ENCODE measurements around the gene IFT122. TPM values are rescaled to one million over a fixed set of nuclear protein-coding genes. Genes with fewer than 3 reads are reported as not detected.
"Not testable (repeated sequence)": the region's sequence is repeated elsewhere in the genome, so short reads cannot be mapped to it uniquely, and the experiment has no call there.

IFT122 gene
- total and polyA plus RNA-seq, 3 donors from 2014 or later, result 125 to 218 (median 168) TPM

DNA sequence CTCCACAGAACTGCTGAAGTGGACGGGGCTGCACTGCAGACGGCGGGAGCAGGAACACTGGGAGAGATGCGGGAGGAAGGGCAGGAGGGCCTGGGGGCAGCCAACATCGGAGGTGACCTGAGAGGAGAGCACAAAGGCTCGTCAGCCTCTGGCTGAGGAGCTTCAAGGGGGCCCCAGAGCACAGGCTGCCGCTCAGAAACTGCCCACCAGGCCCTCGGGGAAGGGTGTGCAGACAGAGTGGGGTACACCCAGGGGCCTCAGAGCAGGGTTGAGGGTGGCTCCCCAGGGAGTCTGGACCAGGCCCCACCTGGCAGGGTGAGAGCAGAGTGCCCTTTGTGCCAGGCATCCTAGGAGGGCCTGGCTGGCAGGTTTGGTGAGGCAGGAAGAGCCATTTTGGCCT is 73.7 kb downstream of the IFT122 start:
- H3K27ac ChIP-seq, result no peak overlapping the region
- H3K36me3 ChIP-seq (ENCODE audit: low read depth, missing control alignments), result no peaks in the 10 kb centered on the region
- 90 to 91% methylated on average over 8 of the region's 8 CpGs for WGBS, 2 donors
- H3K27me3 ChIP-seq, result no peaks in the 10 kb centered on the region
- H3K4me1 ChIP-seq, result no peaks in the 10 kb centered on the region
- intact Hi-C loops (cut with DNase I; ENCODE audit: low total_unique reads), result no loop called here
- H3K4me3 ChIP-seq, result no peak overlapping the region
- no peaks in the 10 kb centered on the region for H3K9me3 ChIP-seq
- no peak for DNase-seq
- TF ChIP-seq POLR2A (IDR thresholded peaks at IDR 0.05), result no peak
- TF ChIP-seq, protein P1, sequence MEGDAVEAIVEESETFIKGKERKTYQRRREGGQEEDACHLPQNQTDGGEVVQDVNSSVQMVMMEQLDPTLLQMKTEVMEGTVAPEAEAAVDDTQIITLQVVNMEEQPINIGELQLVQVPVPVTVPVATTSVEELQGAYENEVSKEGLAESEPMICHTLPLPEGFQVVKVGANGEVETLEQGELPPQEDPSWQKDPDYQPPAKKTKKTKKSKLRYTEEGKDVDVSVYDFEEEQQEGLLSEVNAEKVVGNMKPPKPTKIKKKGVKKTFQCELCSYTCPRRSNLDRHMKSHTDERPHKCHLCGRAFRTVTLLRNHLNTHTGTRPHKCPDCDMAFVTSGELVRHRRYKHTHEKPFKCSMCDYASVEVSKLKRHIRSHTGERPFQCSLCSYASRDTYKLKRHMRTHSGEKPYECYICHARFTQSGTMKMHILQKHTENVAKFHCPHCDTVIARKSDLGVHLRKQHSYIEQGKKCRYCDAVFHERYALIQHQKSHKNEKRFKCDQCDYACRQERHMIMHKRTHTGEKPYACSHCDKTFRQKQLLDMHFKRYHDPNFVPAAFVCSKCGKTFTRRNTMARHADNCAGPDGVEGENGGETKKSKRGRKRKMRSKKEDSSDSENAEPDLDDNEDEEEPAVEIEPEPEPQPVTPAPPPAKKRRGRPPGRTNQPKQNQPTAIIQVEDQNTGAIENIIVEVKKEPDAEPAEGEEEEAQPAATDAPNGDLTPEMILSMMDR (IDR thresholded peaks at IDR 0.05), result no peak

DNA sequence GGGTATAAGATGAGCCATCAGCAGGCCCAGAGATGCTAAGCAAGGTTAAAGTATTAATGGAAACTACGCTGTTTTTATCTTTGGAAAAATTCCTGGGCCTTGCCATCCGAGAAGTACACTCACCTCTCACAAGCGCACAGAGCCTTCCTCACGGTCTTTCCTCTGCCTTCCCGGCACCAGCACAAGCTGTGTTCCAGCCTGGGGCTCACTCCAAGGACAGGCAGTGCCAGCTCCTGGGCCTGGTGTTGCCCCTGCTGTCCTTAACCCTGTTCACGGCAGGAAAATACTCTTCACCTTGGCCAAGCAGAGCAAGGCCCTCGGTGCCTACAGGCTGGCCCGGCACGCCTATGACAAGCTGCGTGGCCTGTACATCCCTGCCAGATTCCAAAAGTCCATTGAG is 74.1 kb downstream of the IFT122 start:
- TF ChIP-seq, protein P1 (IDR thresholded peaks at IDR 0.05), result no peak
- no peak for TF ChIP-seq POLR2A (IDR thresholded peaks at IDR 0.05)
- no peaks in the 10 kb centered on the region for H3K27me3 ChIP-seq
- 81 to 95% methylated on average over 4 to 10 of the region's 10 CpGs for WGBS, 2 donors
- no peaks in the 10 kb centered on the region for H3K36me3 ChIP-seq (ENCODE audit: low read depth, missing control alignments)
- H3K27ac ChIP-seq, result no peak overlapping the region
- intact Hi-C loops (cut with DNase I; ENCODE audit: low total_unique reads), result no loop called here
- DNase-seq, result no peak
- H3K4me3 ChIP-seq, result no peak overlapping the region
- no peaks in the 10 kb centered on the region for H3K9me3 ChIP-seq
- H3K4me1 ChIP-seq, result no peaks in the 10 kb centered on the region

DNA sequence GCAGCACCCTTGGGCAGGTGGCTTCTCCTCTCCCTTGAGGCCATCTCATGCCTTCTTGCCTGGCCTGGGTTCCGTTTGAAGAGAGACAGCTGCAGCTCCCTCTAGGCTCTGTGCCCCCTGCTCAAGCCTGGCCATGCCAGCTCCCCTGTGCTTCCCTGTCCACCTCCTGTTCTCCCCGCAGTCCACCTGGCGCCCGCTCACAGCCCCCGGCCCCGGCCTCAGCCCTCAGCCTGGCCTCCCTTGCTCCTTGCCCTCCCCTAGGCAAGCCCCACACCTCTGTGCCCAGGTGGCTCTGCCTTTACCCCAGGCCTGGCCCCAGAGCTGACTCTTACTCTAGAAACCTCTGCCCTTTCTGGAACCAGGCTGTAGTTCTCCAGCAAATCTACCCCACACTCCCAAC is 74.5 kb downstream of the IFT122 start:
- Histone ChIP-seq H3K4me3 (no peak overlapping the region), H3K9me3 (no peaks in the 10 kb centered on the region), H3K27me3 (no peaks in the 10 kb centered on the region), H3K4me1 (no peaks in the 10 kb centered on the region), H3K27ac (no peak overlapping the region), H3K36me3 (ENCODE audit: low read depth, missing control alignments) (no peaks in the 10 kb centered on the region)
- DNase-seq, result no peak
- 94 to 96% methylated on average over 6 of the region's 6 CpGs for WGBS, 2 donors
- TF ChIP-seq, protein P1 (IDR thresholded peaks at IDR 0.05), result no peak
- TF ChIP-seq POLR2A (IDR thresholded peaks at IDR 0.05), result no peak
- intact Hi-C loops (cut with DNase I; ENCODE audit: low total_unique reads), result no loop called here

DNA sequence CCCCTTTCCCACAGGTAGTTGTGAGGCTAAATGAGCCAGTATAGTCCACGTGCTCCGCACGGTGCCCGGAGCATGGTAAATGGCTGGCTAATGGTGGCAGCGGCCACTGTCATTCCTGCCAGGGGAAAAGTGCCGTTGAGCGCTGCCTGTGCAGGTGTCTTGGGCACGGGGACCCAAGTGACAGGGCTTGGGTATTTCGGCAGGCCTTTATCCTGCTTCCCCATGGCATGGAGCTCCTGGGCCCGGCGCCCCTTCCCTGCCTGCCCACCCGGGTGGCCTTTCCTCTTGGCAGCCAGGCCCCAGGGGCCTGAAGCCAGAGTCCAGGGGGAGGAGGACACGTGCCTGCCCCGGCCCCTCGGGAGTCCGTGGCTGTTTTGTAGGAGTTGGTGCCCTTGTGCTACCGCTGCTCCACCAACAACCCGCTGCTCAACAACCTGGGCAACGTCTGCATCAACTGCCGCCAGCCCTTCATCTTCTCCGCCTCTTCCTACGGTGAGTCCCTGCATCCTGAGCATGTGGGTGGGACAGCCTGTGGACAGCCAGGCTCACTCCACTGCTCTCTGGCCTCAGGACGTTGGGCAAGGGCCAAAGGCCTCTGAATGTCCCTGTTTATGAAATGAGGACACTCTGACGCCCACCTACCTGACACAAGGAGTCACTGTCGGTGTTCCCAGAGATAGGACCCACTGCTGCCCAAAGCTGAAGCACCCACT is 75.2 kb downstream of the IFT122 start:
- 94 to 96% methylated on average over 9 to 17 of the region's 25 CpGs for whole genome bisulfite sequencing, 2 donors
- DNase-seq; H3K27ac ChIP-seq; H3K4me1 ChIP-seq; H3K36me3 ChIP-seq (ENCODE audit: low read depth, missing control alignments); H3K9me3 ChIP-seq; H3K27me3 ChIP-seq; intact Hi-C loops (cut with DNase I; ENCODE audit: low total_unique reads); H3K4me3 ChIP-seq: not testable (repeated sequence)

DNA sequence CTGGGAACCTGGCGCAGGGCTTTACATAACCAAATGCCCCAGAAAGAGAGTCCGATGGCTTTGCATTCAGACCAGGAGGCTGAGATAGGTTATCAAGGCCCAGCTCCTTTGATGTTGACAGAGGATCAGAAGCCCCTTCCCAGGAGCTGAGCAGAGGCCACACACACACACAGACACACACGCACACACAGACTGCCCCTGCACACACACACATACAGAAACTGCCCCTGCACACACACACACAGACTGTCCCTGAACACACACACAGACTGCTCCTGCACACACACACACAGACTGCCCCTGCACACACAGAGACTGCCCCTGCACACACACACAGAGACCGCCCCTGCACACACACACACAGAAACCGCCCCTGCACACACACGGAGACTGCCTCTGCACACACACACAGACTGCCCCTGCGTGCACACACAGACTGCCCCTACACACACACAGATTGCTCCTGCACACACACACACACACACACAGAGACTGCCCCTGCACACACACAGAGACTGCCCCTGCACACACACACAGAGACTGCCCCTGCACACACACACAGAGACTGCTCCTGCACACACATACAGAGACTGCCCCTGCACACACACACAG is 75.9 kb downstream of the IFT122 start:
- H3K4me3 ChIP-seq; H3K4me1 ChIP-seq; H3K27ac ChIP-seq; intact Hi-C loops (cut with DNase I; ENCODE audit: low total_unique reads); H3K9me3 ChIP-seq; H3K36me3 ChIP-seq (ENCODE audit: low read depth, missing control alignments); H3K27me3 ChIP-seq; DNase-seq: not testable (repeated sequence)
- 90 to 99% methylated on average over 6 to 7 of the region's 7 CpGs for WGBS, 2 donors

DNA sequence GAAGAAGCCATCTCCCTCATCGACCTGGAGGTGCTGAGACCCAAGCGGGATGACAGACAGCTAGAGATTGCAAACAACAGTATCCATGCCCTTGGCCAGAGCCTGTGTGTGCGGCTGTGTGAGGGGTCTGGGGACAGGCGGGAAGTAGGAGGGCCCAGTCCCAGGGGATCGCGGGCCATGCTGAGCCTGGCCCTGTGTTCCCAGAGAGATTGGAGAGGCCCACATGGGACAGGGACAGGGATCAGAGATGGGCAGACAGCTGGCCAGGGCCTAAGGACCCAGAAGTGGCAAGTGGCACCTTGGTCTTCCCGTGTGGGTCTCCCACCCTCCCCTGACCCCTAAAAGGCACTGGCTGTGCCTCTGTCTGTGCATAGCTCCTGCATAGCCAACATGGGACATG is 77.5 kb downstream of the IFT122 start:
- no peak for TF ChIP-seq POLR2A (IDR thresholded peaks at IDR 0.05)
- TF ChIP-seq, protein P1 (IDR thresholded peaks at IDR 0.05), result no peak
- no peaks in the 10 kb centered on the region for H3K27me3 ChIP-seq
- DNase-seq, result no peak
- WGBS, 2 donors, result 43 to 96% methylated on average over 1 to 7 of the region's 7 CpGs
- H3K4me3 ChIP-seq, result no peak overlapping the region
- intact Hi-C loops (cut with DNase I; ENCODE audit: low total_unique reads), result no loop called here
- H3K4me1 ChIP-seq, result no peaks in the 10 kb centered on the region
- H3K27ac ChIP-seq, result no peak overlapping the region
- H3K9me3 ChIP-seq, result no peaks in the 10 kb centered on the region
- no peaks in the 10 kb centered on the region for H3K36me3 ChIP-seq (ENCODE audit: low read depth, missing control alignments)

Data from testis (tissue), 3 donors.